HFF-Myc (cell line): ENCODE measurements around the gene BCL2L2.

Source experiments
- DNase-seq: peaks from one replicate; pipeline ENCODE4 v3.0.0-alpha.2; 2011; ENCODE audit warnings: low read depth; ENCODE audit errors: extremely low read depth
- H3K4me3 ChIP-seq: replicated peaks from 2 replicates; pipeline ENCODE4 v1.5.1; 2011; ENCODE audit warnings: low read depth, mild to moderate bottlenecking, control low read depth, low read length
- TF ChIP-seq, protein P1 (sequence below): IDR thresholded peaks from 2 replicates; pipeline ENCODE4 v1.5.1; 2012; ENCODE audit warnings: mild to moderate bottlenecking, low read depth, low read length, control low read depth; ENCODE audit errors: missing control alignments

BCL2L2 gene

DNA sequence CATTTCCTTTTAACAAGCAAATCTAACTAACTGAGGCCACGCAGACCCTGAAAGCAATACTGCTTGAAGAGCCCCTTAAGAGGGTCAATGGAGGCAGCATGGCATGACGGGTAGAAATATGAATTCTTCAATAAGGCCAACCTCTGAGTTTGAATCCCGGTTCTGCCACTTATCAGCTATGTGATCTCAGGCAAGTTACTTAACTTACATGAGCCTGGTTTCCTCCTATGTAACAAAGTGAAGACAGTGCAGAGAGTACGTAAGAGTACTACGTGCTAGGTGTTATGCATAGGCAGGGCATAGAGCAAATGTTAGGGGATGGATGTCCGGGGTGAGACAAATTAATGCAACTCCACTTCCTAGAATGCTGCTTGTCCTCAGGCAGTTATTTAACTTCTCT lies 25.4 kb upstream of the BCL2L2 start:
- DNase-seq: no peak
- TF ChIP-seq, protein P1, sequence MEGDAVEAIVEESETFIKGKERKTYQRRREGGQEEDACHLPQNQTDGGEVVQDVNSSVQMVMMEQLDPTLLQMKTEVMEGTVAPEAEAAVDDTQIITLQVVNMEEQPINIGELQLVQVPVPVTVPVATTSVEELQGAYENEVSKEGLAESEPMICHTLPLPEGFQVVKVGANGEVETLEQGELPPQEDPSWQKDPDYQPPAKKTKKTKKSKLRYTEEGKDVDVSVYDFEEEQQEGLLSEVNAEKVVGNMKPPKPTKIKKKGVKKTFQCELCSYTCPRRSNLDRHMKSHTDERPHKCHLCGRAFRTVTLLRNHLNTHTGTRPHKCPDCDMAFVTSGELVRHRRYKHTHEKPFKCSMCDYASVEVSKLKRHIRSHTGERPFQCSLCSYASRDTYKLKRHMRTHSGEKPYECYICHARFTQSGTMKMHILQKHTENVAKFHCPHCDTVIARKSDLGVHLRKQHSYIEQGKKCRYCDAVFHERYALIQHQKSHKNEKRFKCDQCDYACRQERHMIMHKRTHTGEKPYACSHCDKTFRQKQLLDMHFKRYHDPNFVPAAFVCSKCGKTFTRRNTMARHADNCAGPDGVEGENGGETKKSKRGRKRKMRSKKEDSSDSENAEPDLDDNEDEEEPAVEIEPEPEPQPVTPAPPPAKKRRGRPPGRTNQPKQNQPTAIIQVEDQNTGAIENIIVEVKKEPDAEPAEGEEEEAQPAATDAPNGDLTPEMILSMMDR: no peak
- no peak overlapping the region for H3K4me3 ChIP-seq

DNA sequence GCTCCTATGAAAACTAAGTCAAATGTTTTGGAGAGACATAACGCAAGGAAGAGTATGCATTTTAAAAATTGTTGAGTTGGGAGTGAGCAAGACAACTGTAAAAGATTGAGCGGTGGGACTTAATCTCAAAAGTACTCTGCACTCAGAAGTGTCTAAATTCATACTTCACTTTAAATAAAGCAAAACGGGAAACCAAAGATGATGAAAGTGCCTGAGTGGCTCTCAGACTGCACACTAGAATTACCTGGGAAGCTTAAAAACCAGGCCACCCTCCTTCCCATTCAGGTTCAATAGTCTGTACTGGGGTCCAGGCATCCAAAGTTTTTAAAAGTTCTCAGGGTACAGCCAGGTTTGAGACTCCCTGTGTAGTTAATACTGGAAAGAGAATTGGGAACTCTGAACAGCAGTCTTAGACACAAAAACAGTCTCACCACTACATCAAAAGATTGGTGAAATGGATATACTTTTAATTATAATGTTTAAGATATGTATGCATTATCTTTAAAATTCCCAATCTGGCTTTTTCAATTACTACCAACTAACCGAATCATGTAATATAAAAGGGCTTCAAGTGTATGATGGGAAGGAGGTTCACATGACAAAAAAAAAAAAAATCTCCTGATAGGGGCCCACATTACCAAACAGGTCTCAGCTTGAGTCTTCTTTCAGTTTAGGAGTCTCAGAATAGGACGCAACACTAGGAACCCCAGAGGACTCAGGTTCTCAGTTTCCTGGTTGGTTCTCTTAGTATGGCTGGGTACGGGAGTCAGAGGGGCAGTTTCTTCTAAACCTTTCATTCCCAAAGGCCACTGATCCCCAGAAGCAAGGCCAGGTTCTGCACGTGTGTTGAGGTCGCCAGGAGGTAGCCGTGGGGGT lies 21.7 kb upstream of the BCL2L2 start:
- no peak for DNase-seq

DNA sequence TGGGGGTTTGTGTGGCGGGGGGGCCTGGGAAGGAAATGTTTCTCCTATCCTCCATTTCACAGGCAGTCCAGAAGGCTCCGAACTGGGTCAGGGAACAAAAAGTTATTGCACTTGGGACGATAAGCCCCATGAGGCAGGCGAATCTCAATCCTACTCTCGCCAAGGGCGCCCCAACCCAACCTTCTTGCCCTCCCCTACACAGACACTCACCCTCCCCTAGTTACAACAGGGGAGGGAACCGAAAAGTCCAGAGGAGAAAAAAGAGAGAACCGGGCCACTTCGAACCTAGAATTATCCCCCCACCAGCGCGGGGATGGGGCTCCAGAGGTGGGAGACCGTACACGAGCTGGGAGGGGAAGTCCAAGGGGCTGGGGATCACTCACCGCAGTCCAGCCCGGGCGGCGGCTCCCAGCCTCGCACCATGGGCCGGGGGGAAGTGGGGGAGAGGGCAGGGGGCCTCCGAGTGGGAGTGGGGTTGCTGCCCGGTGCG lies 21.1 kb upstream of the BCL2L2 start:
- TF ChIP-seq, protein P1: no peak
- DNase-seq: no peak
- peak overlapping the region; percentile 89 for H3K4me3 ChIP-seq

More for the DNA sequence above, 21.7 kb upstream of the BCL2L2 start:
- TF ChIP-seq, protein P1: no peak
- peak overlapping the region; percentile 89 for H3K4me3 ChIP-seq

DNA sequence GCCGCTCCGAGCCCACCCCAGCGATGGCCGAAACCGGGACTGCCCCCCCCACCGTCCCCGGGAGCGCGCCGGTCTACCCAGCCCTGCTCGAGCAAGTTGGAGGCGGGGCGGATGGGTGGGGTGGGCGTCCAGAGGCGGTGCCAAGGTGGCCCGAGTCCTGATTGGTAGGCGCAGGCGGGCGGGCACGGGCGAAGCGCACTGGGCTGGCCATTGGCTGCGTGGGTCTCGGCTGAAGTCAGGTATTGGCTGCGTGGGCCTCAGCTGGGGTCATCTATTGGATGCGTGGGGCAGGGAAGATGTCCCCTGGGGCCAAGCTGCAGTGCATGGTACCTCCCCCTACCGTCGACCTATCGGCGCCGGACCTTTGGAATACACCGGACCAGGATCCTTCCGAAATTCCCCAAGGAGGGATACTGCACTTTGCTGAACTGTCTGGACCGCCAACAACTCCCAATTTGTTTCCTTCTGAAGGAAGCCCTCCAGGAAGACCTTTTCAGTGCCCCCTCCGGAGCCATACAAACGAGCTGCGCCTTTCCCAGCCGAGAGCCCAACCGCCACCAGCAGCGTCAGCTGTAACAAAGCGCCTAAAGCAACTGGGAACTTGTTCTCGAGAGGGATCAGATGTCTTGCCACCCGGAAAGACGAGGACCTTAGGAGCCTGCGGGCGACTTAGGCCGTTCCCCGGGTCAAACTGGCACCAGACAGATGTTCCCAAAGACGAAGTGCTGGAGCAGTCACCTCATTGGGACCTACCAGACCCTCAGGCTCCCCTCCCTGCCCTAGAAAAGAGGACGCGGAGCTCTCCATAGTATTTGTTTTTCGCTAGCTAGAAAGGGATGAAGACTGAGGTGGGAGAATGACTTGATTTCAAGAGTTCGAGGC lies 20.4 kb upstream of the BCL2L2 start, which contains the start of gene HOMEZ:
HOMEZ (minus strand) TSS at position 113 of the 882 bp plus-strand sequence. CDS start 180 bp downstream, outside the sequence.
- peak; percentile 92 for DNase-seq
- TF ChIP-seq, protein P1: no peak
- peak within 1 kb of the TSS; percentile 89 for H3K4me3 ChIP-seq

DNA sequence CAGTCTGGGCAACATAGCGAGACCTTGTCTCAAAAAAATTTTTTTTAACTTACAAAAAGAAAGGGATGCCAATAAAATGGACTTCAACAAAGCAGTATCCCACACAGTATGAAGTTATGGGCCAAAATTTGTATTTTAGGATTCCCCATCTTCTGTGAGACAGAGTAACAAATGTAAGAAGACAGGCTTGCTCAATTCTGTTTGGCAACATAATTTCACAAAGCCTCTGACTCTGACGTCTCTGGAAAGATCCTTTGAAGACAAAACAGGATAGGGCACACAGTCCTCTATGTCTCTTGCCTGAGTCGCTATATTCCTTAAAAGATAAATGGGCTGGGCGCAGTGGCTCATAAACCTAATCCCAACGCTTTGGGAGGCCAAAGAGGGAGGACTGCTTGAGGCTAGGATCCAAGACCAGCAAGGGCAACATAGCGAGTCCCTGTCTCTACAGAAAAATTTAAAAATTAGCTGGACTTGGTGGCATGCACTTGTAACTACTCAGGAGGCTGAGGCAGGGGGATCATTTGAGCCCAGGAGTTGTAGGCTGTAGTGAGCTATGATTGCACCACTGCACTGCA lies 19.6 kb upstream of the BCL2L2 start:
- DNase-seq: no peak
- TF ChIP-seq, protein P1: no peak
- peak overlapping the region; percentile 89 for H3K4me3 ChIP-seq
